ENCODE data around the gene MAPK8IP2.

The MAPK8IP2 gene

DNA sequence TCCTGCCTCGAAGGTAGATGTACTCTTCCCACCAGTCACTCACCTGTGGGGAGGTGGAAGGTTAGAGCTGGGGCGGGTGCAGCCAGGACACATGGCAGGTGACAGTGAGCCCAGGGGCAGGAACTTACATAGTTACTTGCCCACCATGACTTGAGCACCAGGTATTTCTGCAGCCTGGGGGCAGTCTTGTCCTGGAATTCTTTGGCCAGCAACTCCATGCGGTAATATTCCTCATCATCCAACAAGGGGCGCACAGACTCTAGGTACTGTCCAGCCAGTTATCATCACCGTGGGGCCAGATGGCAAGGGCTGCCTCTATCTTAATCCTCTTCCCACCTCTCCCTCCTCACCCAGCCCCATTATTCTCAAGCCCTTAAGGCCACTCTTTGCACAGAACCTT lies 24.5 kb upstream of the MAPK8IP2 start:
- DNase-seq = no peak

DNA sequence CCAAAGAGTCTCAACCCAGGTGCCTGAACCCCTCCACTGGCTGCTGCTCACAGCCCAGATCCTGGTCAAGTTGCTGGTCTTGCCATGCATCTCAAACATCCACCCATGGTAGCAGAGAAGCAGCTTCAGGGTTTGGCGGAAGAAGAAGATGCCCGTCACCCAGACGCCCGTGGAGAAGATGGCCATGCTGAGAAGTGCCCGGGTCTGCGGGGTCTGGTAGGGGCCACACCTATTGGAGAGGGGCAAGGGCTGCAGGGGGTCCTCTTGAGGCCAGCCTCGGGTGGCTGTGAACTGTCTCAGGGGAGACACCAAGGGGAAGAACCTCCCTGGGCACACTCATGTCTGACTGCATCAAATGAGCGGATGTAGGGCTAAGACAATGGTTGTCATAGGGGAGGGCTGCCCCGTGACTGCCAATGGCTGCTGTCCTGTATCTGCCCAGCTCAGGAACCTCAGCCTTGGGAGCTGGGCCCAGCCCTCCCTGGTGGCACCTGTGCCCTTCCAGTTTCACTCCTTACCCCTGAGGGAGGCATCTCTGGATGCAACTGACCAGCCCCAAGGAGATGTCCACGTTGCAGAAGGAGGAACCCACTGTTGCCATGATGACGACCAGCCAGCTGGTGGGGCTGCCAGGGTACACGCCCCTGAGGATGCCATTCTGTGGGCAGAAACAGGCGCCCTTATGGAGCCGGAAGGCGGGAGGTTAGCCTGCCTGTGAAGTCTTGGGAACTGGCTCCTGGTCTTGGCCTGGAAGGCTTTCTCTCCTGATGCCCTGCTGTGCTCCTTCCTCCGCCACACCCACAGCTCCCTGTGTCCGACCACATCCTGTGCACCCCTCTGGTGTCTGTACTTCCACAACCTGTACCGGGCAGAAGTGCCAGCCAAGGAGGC lies 23.5 kb upstream of the MAPK8IP2 start:
- no peak for DNase-seq

DNA sequence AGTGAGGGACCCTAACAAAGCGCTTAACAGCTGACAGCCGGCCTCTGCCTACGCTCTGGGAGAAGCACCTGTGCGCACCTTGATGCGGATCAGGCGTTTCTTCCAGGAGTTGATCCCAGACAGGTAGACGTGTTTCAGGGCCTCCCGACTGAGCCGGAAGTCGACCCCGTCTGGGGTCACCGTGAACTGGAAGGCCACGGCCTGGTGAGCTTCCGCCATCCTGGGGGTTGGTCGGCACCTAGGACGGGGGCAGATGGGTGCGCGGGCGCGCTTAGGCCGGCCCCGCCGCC lies 23.0 kb upstream of the MAPK8IP2 start:
- DNase-seq = no peak

DNA sequence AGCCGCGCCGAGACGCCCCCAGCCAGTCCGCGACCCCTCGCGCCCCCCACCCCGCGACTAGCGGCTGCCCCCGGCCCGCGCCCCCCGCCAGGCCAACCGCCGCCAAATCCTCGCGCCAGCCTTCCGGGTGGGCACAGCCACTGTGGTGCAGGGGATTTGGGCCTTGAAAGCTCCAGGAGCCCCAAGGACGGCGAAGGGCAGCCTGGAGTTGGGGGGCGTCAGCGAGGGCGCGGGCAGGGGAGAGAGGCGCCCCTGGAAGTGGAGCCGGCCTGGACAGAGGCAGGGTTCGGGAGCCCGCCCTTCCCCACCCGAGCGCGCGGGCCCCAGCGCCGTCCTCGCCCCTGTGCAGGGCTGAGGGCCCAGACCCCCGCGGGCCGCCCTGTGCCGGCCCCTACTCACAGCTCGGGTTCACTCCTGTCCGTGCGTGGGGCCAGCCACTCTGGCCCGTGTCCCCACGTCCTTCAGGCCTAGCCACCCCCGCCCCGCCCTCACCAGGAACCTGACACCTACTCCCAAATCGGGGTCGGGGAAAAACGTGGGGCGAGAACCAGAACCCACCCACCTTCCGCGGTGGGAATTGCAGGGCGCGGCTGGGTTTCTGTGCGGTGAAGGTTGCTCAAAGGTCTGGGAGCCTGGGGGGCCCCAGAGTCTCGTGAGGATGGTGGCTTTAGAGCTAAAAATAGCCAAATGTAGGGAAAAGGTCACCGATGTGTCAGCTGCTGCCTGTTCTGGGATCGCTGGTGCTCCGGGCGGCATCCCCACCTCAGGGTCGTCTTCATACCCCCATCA lies 22.4 kb upstream of the MAPK8IP2 start, which contains the start of gene CPT1B:
Gene CPT1B, minus strand, starts transcription at position 441 of the 789 bp plus-strand sequence. CDS start 512 bp downstream, outside the sequence.
- no peak for DNase-seq

DNA sequence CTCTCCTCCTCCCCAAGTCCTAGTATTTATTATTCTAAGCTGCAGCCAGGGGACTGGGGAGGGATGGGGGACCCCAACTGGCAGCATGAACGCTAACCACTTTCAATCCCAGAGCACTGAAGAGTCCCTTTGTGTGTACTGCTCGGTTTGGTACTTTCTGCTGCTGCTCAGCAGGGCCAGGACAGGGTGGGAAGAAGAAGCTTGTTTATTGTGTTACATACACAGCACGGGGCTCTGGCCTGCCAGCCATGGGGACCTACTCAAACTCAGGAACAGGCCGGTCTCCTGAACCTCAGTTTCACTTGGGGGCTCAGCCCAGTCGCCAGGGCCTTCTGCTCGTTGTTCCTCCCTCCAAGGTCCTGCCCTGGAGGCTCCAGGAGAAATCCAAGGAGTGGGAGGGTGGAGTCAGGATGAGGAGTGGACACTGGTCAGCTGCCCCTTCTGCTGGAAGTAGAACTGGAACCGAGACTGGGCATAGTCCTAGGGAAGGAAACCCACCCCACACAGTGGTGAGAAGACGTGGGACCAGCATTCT lies 21.8 kb upstream of the MAPK8IP2 start:
- no peak for DNase-seq

DNA sequence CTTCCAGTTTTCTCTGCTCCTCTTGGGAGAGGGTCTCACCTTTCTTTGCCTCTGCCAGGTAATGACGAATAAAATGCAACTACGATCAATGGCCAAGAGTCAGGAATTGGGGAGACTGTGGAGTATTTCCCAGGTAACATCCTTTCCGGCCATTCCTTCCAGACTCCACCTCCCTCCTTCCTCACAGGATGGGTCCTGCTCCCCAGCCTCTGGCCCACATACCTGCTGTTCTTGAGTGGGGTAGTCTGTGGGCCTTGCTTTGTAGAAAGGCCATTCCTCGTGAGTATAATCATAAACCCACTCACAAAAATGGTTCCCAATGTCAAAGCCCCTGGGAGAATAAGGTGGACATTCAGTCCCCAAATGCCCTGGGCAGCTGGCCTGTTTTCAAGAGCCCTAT lies 20.8 kb upstream of the MAPK8IP2 start:
- DNase-seq = no peak

DNA sequence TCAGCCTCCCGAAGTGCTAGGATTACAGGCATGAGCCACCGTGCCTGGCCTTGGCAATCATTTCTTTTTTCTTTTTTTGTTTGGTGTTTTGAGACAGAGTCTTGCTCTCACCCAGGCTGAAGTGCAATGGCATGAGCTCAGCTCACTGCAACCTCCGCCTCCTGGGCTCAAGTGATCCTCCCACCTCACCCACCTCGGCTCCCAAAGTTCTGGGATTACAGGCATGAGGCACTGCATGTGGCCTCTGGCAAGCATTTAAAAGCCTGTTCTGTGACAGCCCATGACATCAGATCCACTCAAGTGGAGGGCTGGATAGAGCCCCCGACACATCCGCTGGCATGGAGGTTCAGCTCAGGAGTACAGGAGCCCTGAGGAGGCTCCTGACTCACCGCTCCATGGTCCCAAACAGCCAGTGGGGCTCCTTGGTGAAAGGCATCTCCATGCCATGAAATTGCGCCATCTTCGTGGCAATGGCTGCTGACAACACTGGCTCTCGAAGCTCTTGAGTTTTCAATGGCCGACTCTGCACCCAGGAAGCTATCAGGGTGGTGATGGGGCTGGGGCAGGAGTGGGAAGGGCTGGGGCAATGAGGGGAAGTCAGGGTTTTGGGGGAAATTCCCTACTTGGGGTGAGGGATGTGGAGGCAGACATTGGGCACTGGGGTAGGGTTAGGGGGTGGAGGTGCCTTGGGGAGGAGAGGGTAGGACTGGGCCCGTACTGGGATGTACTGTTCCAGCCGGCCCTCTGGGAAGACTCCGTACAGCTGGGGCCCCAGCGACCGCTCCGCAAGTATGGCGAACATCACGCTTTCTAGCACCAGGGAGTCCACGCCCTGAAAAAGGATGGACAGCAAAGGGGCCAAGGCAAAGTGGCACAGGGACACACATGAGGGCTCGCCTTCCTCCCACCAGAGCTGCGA lies 19.3 kb upstream of the MAPK8IP2 start:
- DNase-seq = no peak

DNA sequence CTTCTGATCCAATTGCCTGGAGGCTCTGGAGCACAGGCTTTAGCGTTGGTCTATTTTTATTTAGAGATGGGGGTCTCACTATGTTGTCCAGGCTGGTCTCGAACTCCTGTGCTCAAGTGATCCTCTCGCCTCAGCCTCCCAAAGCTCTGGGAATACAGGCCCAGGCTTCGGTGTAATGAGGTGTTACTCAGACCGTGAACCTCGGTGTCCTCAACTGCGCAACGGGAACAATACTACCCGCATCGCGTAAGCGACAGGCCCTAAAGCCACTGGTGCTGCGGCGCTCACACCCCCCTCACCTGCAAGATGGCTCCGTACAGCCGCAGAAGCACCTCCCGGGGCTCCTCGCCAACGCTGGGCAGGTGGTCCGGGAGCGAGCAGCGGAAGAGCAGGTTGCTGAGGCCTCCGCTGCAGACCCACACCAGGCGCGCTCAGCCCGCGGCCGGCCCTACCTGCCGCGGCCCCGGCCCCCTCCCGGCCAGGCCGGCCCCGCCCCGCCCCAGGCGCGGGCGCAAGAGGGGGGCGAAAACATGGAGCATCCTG lies 18.6 kb upstream of the MAPK8IP2 start:
- peak; percentile 45 for DNase-seq

DNA sequence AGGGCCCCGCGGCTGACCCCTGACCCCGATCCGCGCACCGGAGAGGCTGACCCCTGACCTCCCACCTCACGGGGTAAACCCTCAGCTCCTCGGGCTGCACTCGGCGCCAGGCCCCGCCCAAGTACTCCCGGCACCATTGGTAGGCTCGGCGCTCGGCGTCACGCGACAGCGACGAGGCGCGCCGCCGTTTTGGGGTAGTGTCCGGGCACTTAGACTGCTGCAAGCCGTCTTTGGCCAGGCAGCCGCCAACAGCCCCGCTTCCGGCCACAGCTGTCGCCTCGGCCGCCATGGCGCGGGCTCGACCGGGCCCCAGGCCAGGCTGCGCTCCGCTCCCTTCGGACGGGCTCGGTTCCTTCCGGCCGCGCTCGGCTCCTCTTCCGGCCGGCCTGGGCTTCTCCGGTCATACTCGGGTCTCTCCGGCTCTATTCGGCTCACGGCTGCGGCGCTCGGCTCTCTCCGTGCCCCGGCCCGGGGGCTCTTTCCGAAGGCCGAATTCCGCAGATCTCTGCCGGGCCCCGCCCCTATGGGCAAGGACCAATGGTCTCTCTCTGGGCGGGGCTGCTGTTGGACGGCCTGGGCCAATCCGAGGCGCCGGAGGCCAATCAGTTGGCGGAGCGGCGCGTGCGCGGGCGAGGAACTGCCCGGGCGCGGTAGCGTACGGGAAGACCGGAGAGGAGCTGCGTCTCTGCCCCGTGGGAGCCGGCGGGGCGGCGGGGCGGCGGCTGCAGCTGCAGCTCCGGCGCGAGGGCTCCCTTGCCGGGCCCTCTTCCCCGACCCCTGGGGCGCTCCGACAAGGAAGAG lies 17.9 kb upstream of the MAPK8IP2 start, which contains the start of gene CHKB:
Gene CHKB, minus strand, starts transcription at position 357 of the 801 bp plus-strand sequence. Its CDS starts 68 bp downstream, at position 289.
- DNase-seq = peak; percentile 99

DNA sequence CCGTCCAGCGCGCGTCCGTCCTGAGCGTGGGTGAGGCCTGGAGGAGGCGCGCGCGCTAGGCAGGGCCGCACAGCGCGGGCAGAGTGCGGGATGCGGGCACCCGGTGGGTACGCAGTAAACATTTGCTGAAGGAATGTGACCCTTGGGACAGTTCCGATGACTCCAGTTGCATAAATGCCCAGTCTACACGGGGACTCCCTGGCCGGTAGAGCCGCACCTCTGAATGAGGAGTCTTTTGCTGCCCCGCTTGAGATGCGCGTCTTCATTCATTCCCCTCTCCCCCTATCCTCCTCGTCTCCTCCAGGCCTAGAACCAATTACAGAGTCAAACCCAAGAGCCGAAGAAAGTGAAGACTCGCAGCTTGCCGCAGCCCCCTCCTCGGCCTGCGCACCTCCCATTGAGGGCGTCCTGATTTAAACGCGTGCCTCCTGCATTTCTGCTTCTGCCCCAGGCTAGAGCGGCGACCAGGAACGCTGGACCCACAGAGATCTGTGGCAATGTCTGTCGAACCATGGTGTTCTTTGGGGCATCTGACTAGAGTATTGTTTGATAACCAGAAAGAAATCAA lies 17.2 kb upstream of the MAPK8IP2 start:
- no peak for DNase-seq

DNA sequence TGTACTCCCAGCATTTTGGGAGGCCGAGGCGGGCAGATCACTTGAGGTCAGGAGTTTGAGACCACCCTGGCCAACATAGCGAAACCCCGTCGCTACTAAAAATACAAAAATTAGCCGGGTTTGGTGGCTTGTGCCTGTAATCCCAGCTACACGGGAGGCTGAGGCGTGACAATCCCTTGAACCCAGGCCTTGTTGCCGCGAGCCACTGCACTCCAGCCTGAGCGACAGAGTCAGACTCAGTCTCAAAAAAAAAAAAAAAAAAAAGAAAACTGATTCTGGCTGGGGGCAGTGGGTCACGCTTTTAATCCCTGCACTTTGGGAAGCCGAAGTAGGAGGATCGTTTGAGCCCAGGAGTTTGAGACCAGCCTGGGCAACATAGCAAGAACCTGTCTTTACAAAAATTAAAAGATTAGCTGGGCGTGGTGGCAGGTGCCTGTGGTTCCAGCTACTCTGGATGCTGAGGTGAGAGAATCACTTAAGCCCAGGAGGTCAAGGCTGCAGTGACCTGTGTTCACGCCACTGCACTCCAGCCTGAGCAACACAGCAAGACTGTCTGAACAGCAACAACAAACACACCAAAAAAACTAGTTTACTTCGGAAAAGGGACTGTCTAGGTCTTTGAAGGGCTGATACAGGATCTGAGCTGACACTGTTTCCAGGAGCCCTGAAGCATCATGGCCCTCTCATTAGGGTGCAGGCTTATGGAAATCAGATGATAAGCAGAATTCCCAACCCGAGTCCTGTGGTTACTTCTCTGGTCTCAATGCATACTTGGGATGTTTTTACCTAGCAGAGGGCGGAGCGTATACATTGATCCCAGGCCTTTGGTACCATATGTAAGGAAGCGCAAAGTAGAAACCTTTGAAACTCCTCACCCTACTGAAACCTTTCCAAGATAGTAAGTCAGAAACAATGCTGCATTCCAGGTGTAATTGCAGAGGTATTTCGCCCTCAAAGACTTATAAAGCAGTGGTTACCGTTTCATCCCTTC lies 16.2 kb upstream of the MAPK8IP2 start:
- DNase-seq = no peak

DNA sequence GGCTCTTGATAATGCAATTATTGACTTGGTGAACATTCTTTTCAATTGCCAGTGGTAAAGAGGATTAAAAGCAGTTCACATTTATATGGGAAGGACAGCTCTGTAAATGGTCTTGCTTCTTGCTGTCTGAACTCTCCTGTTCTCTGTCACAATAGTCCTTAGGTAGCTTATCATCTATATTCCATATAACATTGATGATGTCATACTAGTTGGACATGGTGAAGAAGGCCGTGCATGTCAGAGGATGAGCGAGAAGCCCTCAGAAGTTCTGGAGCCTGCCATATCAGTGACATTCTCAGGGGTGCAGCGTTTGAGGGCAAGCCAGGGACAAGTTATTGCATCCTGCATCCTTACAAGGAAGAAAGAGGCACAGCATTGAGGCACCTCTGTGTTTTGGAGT lies 15.4 kb upstream of the MAPK8IP2 start:
- DNase-seq = no peak

DNA sequence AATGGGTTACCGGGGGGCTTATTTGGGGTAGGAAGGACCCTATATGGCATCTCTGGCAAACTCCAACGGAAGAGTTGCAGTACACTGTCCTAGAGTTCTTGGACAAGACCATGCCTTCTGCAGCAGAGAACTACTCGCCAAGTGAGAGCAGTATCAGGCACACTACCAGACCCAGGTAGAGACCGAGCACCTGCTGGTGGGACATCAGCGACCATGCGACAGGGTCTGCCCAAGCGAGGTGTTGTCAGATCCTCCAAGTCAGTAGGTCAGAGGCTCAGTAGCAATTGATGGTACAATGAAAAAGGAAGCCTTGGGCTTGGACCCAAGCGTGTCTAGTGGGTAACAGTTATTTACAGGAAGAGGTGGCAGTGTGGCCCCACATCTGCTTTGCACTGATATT lies 14.8 kb upstream of the MAPK8IP2 start:
- DNase-seq = no peak

DNA sequence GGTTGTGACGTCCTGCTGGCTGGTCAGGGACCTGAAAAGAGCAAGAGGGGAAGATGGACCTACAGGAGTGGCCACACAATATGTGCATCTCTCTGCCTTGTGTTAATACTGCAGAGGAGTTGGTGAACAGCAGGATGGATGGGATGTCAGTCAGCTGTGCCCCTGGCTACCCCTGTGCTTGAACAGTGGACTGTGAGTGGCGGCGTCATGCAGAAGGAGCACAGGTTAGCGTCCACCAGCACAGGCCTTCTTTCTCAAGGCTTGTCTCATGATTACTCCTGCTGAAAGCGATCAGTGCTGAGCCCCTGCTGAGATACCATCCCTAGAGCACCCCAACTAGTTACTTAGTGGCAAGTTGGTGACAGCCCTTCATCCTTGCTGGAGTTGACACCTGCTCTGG lies 14.2 kb upstream of the MAPK8IP2 start:
- no peak for DNase-seq

DNA sequence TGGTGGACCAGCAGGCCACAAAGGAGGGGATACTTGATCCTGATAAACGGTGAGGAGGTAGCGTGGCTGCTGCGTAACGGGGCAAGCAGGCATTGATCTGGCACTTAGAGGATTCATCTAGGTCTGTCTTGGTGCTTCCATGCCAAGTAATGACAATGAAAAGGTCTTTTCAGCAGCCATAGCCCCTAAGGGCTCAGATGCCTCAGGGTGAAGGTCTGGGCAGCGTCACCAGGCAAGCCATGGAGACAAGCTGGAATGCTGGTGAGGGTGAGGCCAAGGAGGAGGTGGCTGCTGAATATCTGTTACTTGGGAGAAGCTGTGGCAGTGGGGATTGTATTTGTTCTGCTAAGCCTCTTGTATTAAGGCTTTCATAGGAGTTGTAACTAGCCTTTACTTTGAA lies 13.2 kb upstream of the MAPK8IP2 start:
- no peak for DNase-seq

DNA sequence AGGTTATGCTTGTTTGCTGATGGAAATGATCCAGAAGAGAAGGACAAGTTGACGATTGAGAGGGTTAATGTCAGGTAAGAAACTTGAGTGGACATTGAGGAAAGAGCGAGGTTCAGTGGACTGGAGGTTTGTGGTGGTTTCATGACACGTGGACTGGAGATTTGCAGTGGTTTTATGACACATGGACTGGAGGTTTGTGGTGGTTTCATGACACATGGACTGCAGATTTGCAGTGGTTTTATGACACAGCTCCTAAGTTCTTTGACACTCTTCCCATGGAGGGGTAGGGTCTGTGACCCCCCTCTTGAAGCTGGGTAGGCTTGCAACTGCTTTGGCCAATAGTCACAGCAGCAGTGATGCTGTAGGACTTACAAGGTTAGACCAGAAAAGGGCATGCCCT lies 5.4 kb upstream of the MAPK8IP2 start:
- no peak for DNase-seq

DNA sequence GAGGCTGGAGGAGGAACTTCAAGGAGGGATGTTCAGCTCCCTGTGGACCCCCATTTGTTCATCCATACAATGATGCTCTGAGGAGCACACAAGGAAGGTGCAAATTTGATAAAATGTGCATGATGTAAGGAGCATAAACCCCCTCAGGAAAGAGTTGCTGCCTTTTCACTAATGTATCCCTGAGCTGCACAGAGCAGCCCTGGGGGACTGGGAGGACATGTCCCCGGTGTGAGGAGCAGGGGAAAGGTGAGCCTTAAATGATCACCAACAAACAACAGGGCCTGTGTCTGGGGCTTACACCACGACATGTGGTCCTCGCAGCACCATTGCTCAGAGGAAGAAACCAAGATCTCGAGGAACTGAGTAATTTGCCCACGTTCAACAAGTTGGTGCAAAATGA lies 3.5 kb upstream of the MAPK8IP2 start:
- no peak for DNase-seq

DNA sequence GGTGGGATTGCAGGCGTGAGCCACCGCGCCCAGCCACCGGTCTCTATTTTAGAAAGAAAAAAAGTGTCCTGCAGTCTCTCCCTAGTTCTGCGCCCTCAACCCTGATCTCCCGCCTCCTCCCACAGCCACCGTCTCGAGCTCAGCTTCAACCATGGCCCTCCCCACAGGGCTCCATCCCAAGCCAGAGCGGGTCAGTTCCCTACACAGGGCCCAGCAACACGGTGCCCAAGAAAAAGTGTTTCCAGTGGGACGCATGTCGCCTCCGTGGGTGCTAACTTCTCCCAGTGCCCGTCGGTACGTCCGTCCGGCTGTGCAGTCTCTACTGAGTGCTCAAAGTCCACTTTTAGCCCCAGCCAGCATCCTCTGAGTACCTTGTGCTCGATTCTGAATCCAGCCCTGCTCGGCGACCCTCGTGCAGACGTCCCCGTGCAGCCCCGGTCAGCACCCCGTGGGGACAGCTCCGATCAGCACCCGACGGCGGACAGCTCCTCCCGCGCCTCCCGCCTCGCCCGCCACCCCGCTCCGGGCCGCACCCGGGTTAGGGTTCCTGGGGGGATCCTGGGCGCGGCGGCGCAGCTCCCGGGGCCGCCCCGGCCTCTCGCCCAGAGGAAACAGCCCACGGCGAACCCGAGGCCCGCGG lies 657 bp upstream of the MAPK8IP2 start:
- peak; percentile 65 for DNase-seq

DNA sequence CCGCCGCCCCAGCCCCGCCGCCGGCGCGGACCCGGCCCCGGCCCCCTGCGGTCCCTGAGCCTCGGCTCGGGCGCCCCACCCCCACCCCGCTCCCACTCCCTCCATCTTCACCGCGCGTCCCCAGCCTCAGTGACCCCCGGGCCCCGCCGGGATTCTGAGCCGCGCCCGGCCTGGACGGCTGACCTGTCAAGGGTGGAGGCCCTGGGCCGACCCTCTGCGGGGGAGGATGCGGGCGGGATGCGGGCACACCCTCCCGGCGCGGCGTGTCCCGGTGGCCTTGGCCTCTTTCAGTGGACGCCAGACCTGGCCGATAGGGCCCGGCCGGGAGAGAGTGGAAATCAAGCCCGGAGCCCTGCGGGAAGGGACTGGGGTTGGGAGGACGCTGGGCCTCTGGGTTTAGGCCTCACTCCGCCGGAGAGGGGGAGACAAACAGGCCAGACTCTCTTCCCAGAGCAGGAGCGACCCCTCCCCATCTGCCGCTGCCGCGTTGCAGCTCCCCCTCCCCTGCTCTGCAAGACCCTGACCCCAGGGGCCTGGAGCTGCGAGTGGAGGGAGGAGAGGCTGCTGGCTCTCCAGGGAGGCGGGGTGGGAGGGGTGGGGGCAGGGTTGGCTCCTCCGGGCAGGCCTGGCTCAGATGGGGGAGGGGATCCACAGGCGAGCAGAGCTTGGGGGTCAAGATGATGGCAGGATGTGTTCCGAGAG lies 525 bp downstream of the MAPK8IP2 start:
- no peak for DNase-seq
